H1 (cell line): Measurements from ENCODE around the gene UBE3A. TPM values are rescaled to one million over a fixed set of nuclear protein-coding genes. Genes with fewer than 3 reads are reported as not detected.

Source experiments
- CTCF ChIA-PET: fragments of 300-600 bp; sonication (Branson Sonifier 250); formaldehyde crosslinking; loops from one replicate; lab custom pipeline; 2021; ENCODE audit not compliant: partially characterized antibody; lab: Charles Lee
- POLR2A ChIA-PET: fragments of 300-600 bp; sonication (Branson Sonifier 250); formaldehyde crosslinking; loops from one replicate; lab custom pipeline; 2021; ENCODE audit warnings: inconsistent platforms; ENCODE audit not compliant: partially characterized antibody; lab: Charles Lee
- DNase-seq, 2 experiments: peaks; one replicate each; pipeline versions ENCODE4 v3.0.0 to v3.0.0-alpha.2; 2010 to 2022; ENCODE audit warnings: low spot score in 2 of 2, low read depth in 1 of 2, mixed read lengths in 1 of 2
- FAIRE-seq: peaks from 2 replicates; lab custom pipeline; 2011; peaks lifted over from hg19 to GRCh38; lab: Jason Lieb, UNC
- H2AFZ ChIP-seq: 2 replicates; pipeline ENCODE4 v1.8.1; 2012; ENCODE audit warnings: low read length, inconsistent platforms
- H2AK5ac ChIP-seq: 2 replicates; pipeline ENCODE4 v1.6.1; 2013; ENCODE audit warnings: low read depth, low read length
- H2BK120ac ChIP-seq: replicated peaks from 2 replicates; pipeline ENCODE3; 2013; ENCODE audit warnings: low read depth, low read length, inconsistent platforms
- H2BK12ac ChIP-seq: 2 replicates; pipeline ENCODE4 v1.6.1; 2013; ENCODE audit warnings: low read depth, low read length
- H2BK15ac ChIP-seq: 2 replicates; pipeline ENCODE4 v1.6.1; 2013; ENCODE audit warnings: low read length
- H2BK20ac ChIP-seq: 2 replicates; pipeline ENCODE4 v1.6.1; 2013; ENCODE audit warnings: low read length
- H2BK5ac ChIP-seq: 2 replicates; pipeline ENCODE4 v1.6.1; 2013; ENCODE audit warnings: low read depth, low read length
- H3K14ac ChIP-seq: 2 replicates; pipeline ENCODE4 v1.6.1; 2013; ENCODE audit warnings: inconsistent platforms; ENCODE audit not compliant: insufficient read length
- H3K18ac ChIP-seq: 2 replicates; pipeline ENCODE4 v1.6.1; 2013; ENCODE audit warnings: low read length; ENCODE audit errors: extremely low read depth
- H3K23ac ChIP-seq: 2 replicates; pipeline ENCODE4 v1.6.1; 2013; ENCODE audit warnings: inconsistent platforms; ENCODE audit not compliant: insufficient read length
- H3K23me2 ChIP-seq: 2 replicates; pipeline ENCODE4 v1.6.1; 2013; ENCODE audit warnings: low read depth, low read length
- H3K27ac ChIP-seq: 2 replicates; pipeline ENCODE4 v1.6.1; 2011; ENCODE audit warnings: low read depth, low read length, inconsistent platforms
- H3K27me3 ChIP-seq, 4 experiments: replicated peaks in 1 of 4; 1 replicate in 1 of 4; 2 replicates in 3 of 4; pipeline versions ENCODE4 v1.6.1 to v1.8.1; 2011 to 2013; ENCODE audit warnings: low read length in 3 of 4, mild to moderate bottlenecking in 3 of 4, inconsistent platforms in 2 of 4, mixed read lengths in 2 of 4, moderate library complexity in 1 of 4; ENCODE audit not compliant: control insufficient read depth in 3 of 4, insufficient read depth in 3 of 4; ENCODE audit errors: extremely low read depth in 1 of 4
- H3K36me3 ChIP-seq, 4 experiments: 2 replicates each; pipeline versions ENCODE4 v1.6.1 to v1.8.1; 2011 to 2013; ENCODE audit warnings: mild to moderate bottlenecking in 4 of 4, low read length in 3 of 4, moderate library complexity in 2 of 4, control low read depth in 1 of 4, inconsistent platforms in 1 of 4; ENCODE audit not compliant: insufficient read depth in 4 of 4, control insufficient read depth in 2 of 4
- H3K4ac ChIP-seq: replicated peaks from 2 replicates; pipeline ENCODE3; 2013; ENCODE audit warnings: low read length, low read depth, mixed read lengths, inconsistent platforms; ENCODE audit not compliant: insufficient read length
- H3K4me1 ChIP-seq, 4 experiments: replicated peaks in 1 of 4; 1 replicate in 1 of 4; 2 replicates in 3 of 4; pipeline versions ENCODE4 v1.6.1 to v1.8.1; 2011 to 2013; ENCODE audit warnings: low read length in 3 of 4, inconsistent platforms in 2 of 4, mixed read lengths in 1 of 4; ENCODE audit not compliant: insufficient read depth in 4 of 4, control insufficient read depth in 3 of 4
- H3K4me2 ChIP-seq, 2 experiments: 2 replicates each; pipeline versions ENCODE4 v1.6.1 to v1.8.1; 2011 to 2013; ENCODE audit warnings: low read depth in 2 of 2, low read length in 2 of 2, control low read depth in 1 of 2, inconsistent platforms in 1 of 2, mild to moderate bottlenecking in 1 of 2; ENCODE audit not compliant: insufficient read depth in 1 of 2
- H3K4me3 ChIP-seq, 4 experiments: fragments of 200-600, 300-600 bp in 1 of 4; sonication (generic), shearing (Covaris generic), sonication (Bioruptor Twin) in 1 of 4; 2 replicates each; pipeline versions ENCODE4 v1.5.1 to v1.8.1; 2011 to 2016; ENCODE audit warnings: low read length in 4 of 4, low read depth in 3 of 4, control low read depth in 2 of 4, inconsistent platforms in 2 of 4, mild to moderate bottlenecking in 2 of 4, mixed read lengths in 1 of 4, moderate library complexity in 1 of 4; ENCODE audit not compliant: insufficient read depth in 2 of 4; ENCODE audit errors: extremely low read depth in 1 of 4
- H3K56ac ChIP-seq: replicated peaks from 2 replicates; pipeline ENCODE3; 2013; ENCODE audit warnings: low read depth, mild to moderate bottlenecking, mixed read lengths, low read length, inconsistent platforms; ENCODE audit not compliant: insufficient read length
- H3K79me1 ChIP-seq: 2 replicates; pipeline ENCODE4 v1.6.1; 2013; ENCODE audit warnings: low read depth, low read length, control low read depth
- H3K79me2 ChIP-seq, 2 experiments: 2 replicates each; pipeline versions ENCODE4 v1.6.1 to v1.8.1; 2012 to 2013; ENCODE audit warnings: low read length in 2 of 2, mild to moderate bottlenecking in 2 of 2, inconsistent platforms in 1 of 2; ENCODE audit not compliant: insufficient read depth in 2 of 2, control insufficient read depth in 1 of 2
- H3K9ac ChIP-seq, 4 experiments: replicated peaks in 1 of 4; 1 replicate in 1 of 4; 2 replicates in 3 of 4; pipeline versions ENCODE4 v1.6.1 to v1.8.1; 2011 to 2013; ENCODE audit warnings: low read depth in 3 of 4, low read length in 3 of 4, control low read depth in 2 of 4, mild to moderate bottlenecking in 2 of 4, moderate library complexity in 2 of 4, inconsistent platforms in 1 of 4; ENCODE audit errors: extremely low read depth in 1 of 4
- H3K9me3 ChIP-seq, 2 experiments: 2 replicates each; pipeline versions ENCODE4 v1.6.1 to v1.8.1; 2012 to 2013; ENCODE audit warnings: mild to moderate bottlenecking in 2 of 2, moderate library complexity in 2 of 2, control low read depth in 1 of 2, inconsistent platforms in 1 of 2, low read depth in 1 of 2, low read length in 1 of 2, mixed read lengths in 1 of 2; ENCODE audit not compliant: insufficient read depth in 2 of 2
- H4K20me1 ChIP-seq, 2 experiments: replicated peaks in 1 of 2; 2 replicates each; pipeline versions ENCODE3 to v1.8.1; 2011 to 2013; ENCODE audit warnings: inconsistent platforms in 2 of 2, low read length in 2 of 2, mild to moderate bottlenecking in 1 of 2; ENCODE audit not compliant: insufficient read depth in 2 of 2, control insufficient read depth in 1 of 2
- H4K5ac ChIP-seq: 2 replicates; pipeline ENCODE4 v1.6.1; 2013; ENCODE audit warnings: low read length, low read depth, mixed read lengths, inconsistent platforms; ENCODE audit not compliant: insufficient read length
- H4K8ac ChIP-seq: 2 replicates; pipeline ENCODE4 v1.8.0; 2013; ENCODE audit warnings: mild to moderate bottlenecking, moderate library complexity, low read length, inconsistent platforms; ENCODE audit not compliant: insufficient read depth; ENCODE audit errors: extremely low read depth
- H4K91ac ChIP-seq: replicated peaks from 2 replicates; pipeline ENCODE3; 2013; ENCODE audit warnings: low read length, mixed read lengths, inconsistent platforms; ENCODE audit not compliant: insufficient read length
- BCL11A ChIP-seq, 2 experiments: IDR thresholded peaks; one replicate each; pipeline ENCODE4 v1.6.1; 2011; ENCODE audit warnings: low read depth in 2 of 2, low read length in 2 of 2, mild to moderate bottlenecking in 2 of 2
- CHD1 ChIP-seq: IDR thresholded peaks from 2 replicates; pipeline ENCODE4 v1.6.1; 2012; ENCODE audit warnings: low read depth, low read length, improper control_type of control experiment
- EGR1 ChIP-seq: IDR thresholded peaks from 2 replicates; pipeline ENCODE4 v1.6.1; 2011; ENCODE audit warnings: low read depth, low read length, borderline replicate concordance
- HDAC2 ChIP-seq, 2 experiments: fragments of 300-600 bp in 1 of 2; sonication (generic) in 1 of 2; IDR thresholded peaks; 2 replicates each; pipeline ENCODE4 v1.6.1; 2011 to 2012; ENCODE audit warnings: low read depth in 2 of 2, low read length in 2 of 2, mild to moderate bottlenecking in 2 of 2, moderate library complexity in 2 of 2, borderline replicate concordance in 1 of 2, inconsistent platforms in 1 of 2
- HDAC6 ChIP-seq: IDR thresholded peaks from one replicate; pipeline ENCODE4 v1.7.1; 2012; ENCODE audit warnings: low read depth, mild to moderate bottlenecking, inconsistent platforms, low read length, moderate library complexity
- RBBP5 ChIP-seq: IDR thresholded peaks from 2 replicates; pipeline ENCODE4 v1.7.1; 2012; ENCODE audit warnings: low read depth, mild to moderate bottlenecking, inconsistent platforms, low read length, moderate library complexity, borderline replicate concordance
- SRF ChIP-seq: IDR thresholded peaks from 2 replicates; pipeline ENCODE4 v1.6.1; 2011; ENCODE audit warnings: mild to moderate bottlenecking, low read depth, low read length, moderate library complexity
- TBP ChIP-seq: IDR thresholded peaks from 2 replicates; pipeline ENCODE4 v1.6.1; 2011; ENCODE audit warnings: low read depth, low read length, improper control_type of control experiment
- ZNF274 ChIP-seq: IDR thresholded peaks from 2 replicates; pipeline ENCODE4 v1.7.0; 2012; ENCODE audit warnings: low read length, borderline replicate concordance; ENCODE audit errors: extremely low read depth
- WGBS, 2 experiments: shearing (Covaris generic) in 1 of 2; methylation state at CpG; one replicate each; pipeline versions ENCODE4 v1.1.6 to v1.1.7; 2013 to 2015; ENCODE audit warnings: low lambda C conversion rate in 2 of 2, mixed read lengths in 2 of 2, inconsistent platforms in 1 of 2, low coverage in 1 of 2, missing lambda C conversion rate in 1 of 2; ENCODE audit not compliant: insufficient replicate concordance in 2 of 2, insufficient coverage in 1 of 2, insufficient read length in 1 of 2; ENCODE audit errors: extremely low coverage in 1 of 2, missing lambda C conversion rate in 1 of 2; 5-methylcytosine and 5-hydroxymethylcytosine counted together
- polyA plus RNA-seq, 7 experiments: library from polyadenylated mRNA; depleted of rRNA in 3 of 7; stranded (reverse) in 5 of 7; unstranded in 2 of 7; fragments of >200 nt in 5 of 7; fragments of 200-250 nt in 2 of 7; gene quantifications; 1 replicate in 5 of 7; 2 replicates in 1 of 7; 4 replicates in 1 of 7; pipeline versions ENCODE4 v1.2.1 to v1.2.3, GENCODE V29; 2011 to 2013; ENCODE audit warnings: missing spikeins in 2 of 7, mixed read lengths in 2 of 7
- total RNA-seq: library from RNA; stranded (reverse); fragmentation: NEBNext Ultra II Directional; extraction: Animal tissue kit (Norgen Biotek cat#: 25700); gene quantifications from 2 replicates; pipeline ENCODE4 v1.2.1, GENCODE V29; 2021
- TF ChIP-seq, protein P1 (sequence below), 3 experiments: IDR thresholded peaks; 1 replicate in 2 of 3; 2 replicates in 1 of 3; pipeline versions ENCODE4 v1.5.1 to v1.6.1; 2011; ENCODE audit warnings: low read length in 3 of 3, mild to moderate bottlenecking in 3 of 3, inconsistent platforms in 2 of 3, low read depth in 1 of 3, moderate library complexity in 1 of 3; ENCODE audit not compliant: insufficient read depth in 1 of 3; ENCODE audit errors: control extremely low read depth in 1 of 3
- TF ChIP-seq, protein P2 (sequence below): IDR thresholded peaks from 2 replicates; pipeline ENCODE4 v1.6.1; 2012; ENCODE audit warnings: inconsistent platforms

The UBE3A gene
- total and polyA plus RNA-seq, 2 of the 8 experiments (the other 6 are each of a cell fraction or from before 2014, with no cell fraction given) = 13.8 to 110 TPM

DNA sequence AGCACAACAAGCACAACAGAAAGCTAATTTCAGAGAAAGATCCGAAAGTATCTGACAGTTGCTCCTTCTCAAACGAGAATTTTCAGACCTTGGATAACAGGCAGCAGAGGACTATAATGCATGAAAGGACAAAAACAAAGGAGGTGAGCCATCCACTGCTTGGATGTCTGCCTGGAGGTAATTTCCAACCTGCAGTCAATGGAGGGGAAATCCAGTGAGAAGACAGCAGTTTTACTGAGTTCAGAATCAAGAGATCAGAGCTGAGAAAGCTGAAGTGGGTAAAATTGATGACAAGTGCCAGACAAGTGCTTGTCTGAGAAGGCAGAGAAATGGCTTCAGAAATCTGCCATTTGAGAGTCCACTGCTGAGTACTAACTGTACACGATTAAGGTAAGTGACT is 22.1 kb downstream of the UBE3A start:
- H3K4ac ChIP-seq = no peak overlapping the region
- peaks cover 21 to 100% of the 10 kb centered on the region in 2 experiments for H3K79me2 ChIP-seq
- peak; percentile 82 for FAIRE-seq
- TF ChIP-seq, protein P1, sequence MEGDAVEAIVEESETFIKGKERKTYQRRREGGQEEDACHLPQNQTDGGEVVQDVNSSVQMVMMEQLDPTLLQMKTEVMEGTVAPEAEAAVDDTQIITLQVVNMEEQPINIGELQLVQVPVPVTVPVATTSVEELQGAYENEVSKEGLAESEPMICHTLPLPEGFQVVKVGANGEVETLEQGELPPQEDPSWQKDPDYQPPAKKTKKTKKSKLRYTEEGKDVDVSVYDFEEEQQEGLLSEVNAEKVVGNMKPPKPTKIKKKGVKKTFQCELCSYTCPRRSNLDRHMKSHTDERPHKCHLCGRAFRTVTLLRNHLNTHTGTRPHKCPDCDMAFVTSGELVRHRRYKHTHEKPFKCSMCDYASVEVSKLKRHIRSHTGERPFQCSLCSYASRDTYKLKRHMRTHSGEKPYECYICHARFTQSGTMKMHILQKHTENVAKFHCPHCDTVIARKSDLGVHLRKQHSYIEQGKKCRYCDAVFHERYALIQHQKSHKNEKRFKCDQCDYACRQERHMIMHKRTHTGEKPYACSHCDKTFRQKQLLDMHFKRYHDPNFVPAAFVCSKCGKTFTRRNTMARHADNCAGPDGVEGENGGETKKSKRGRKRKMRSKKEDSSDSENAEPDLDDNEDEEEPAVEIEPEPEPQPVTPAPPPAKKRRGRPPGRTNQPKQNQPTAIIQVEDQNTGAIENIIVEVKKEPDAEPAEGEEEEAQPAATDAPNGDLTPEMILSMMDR (IDR thresholded peaks at IDR 0.05; ENCODE audit: control extremely low read depth in 1 of 3, insufficient read depth in 1 of 3, low read depth in 1 of 3, low read length in 3 of 3) = no peak
- TF ChIP-seq HDAC2 (IDR thresholded peaks at IDR 0.05; ENCODE audit: borderline replicate concordance in 1 of 2, low read depth in 2 of 2, low read length in 2 of 2) (no peak), EGR1 (no peak), HDAC6 (no peak), RBBP5 (no peak), CHD1 (no peak), TBP (no peak), SRF (no peak), ZNF274 (no peak), BCL11A (IDR thresholded peaks at IDR 0.05; ENCODE audit: low read depth in 2 of 2, low read length in 2 of 2) (no peak)
- TF ChIP-seq, protein P2, sequence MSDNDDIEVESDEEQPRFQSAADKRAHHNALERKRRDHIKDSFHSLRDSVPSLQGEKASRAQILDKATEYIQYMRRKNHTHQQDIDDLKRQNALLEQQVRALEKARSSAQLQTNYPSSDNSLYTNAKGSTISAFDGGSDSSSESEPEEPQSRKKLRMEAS = no peak

More for the DNA sequence above, 22.1 kb downstream of the UBE3A start:
- Histone ChIP-seq H4K8ac (no peak overlapping the region), H3K9ac (no peak overlapping the region; a peak in 1 of 7 replicates), H4K91ac (no peak overlapping the region), H2BK12ac (no peak overlapping the region), H3K4me2 (peak overlapping the region; percentile 12 to 37; a peak in 3 of 4 replicates), H2BK5ac (no peak overlapping the region), H4K20me1 (peaks cover 9 to 14% of the 10 kb centered on the region in 2 experiments), H4K5ac (no peak overlapping the region), H3K23me2 (no peaks in the 10 kb centered on the region), H2AFZ (no peak overlapping the region), H2BK15ac (no peak overlapping the region), H3K18ac (no peak overlapping the region), H2AK5ac (no peak overlapping the region), H3K36me3 (no peaks in the 10 kb centered on the region), H3K27ac (no peak overlapping the region), H3K79me1 (no peaks in the 10 kb centered on the region), H3K14ac (no peak overlapping the region), H3K56ac (no peak overlapping the region), H3K9me3 (no peaks in the 10 kb centered on the region), H3K4me1 (peaks cover 0 to 4% (median 0%) of the 10 kb centered on the region in 4 experiments; a peak in 2 of 7 replicates), H3K4me3 (no peak overlapping the region), H3K23ac (no peak overlapping the region), H3K27me3 (no peaks in the 10 kb centered on the region), H2BK120ac (no peak overlapping the region), H2BK20ac (no peak overlapping the region)
- ChIA-PET CTCF (interaction anchor here (0.6 to 1.6 kb wide), 2 partner anchors 84 to 93 kb away, joined by 3 read pairs; no protein-coding TSS in a partner anchor), POLR2A (no interaction called here)
- WGBS, 2 experiments = 75% methylated on average over 3 of the region's 3 CpGs; no CpG with 5 or more reads in 1 of the 2 experiments
- no peak for DNase-seq
